Panc1 (cell line): ENCODE measurements around the gene PABPN1. TPM values are rescaled to one million over a fixed set of nuclear protein-coding genes. Genes with fewer than 3 reads are reported as not detected.

ENCODE experiments used
- ATAC-seq: fragments of 200-7000 bp; cut with Tn5 transposase; 2 replicates; pipeline ENCODE4 v1.9.1; 2020; ENCODE audit warnings: mild to moderate bottlenecking, moderate library complexity
- BruUV-seq: library from RNA; stranded (reverse); fragments of 400-500 nt; replicated peaks from 2 replicates; lab custom pipeline; 2021; lab: Mats Ljungman, UMichigan
- CTCF ChIA-PET: fragments of 300-600 bp; sonication (Branson Sonifier 250); formaldehyde crosslinking; loops from one replicate; lab custom pipeline; 2022; ENCODE audit warnings: antibody characterized with exemption; lab: Charles Lee
- POLR2A ChIA-PET: fragments of 300-600 bp; sonication (Branson Sonifier 250); formaldehyde crosslinking; loops from one replicate; lab custom pipeline; 2022; ENCODE audit warnings: antibody characterized with exemption; lab: Charles Lee
- DNase-seq: peaks from one replicate; pipeline ENCODE4 v3.0.0-alpha.2; 2010; ENCODE audit warnings: low read depth, low spot score
- H3K27ac ChIP-seq: 2 replicates; pipeline ENCODE4 v1.5.1; 2011; ENCODE audit warnings: mild to moderate bottlenecking, low read length, inconsistent platforms
- H3K27me3 ChIP-seq: fragments of 200-500 bp; sonication (Bioruptor generic); 2 replicates; pipeline ENCODE4 v1.6.0; 2014; ENCODE audit warnings: low read length, inconsistent platforms; ENCODE audit not compliant: control insufficient read depth, insufficient read depth
- H3K36me3 ChIP-seq: fragments of 200-500 bp; sonication (Bioruptor generic); 2 replicates; pipeline ENCODE4 v1.5.1; 2014; ENCODE audit warnings: inconsistent platforms, mild to moderate bottlenecking, low read length, moderate library complexity; ENCODE audit not compliant: control insufficient read depth, insufficient read depth
- H3K4me1 ChIP-seq: 2 replicates; pipeline ENCODE4 v1.5.1; 2011; ENCODE audit warnings: inconsistent platforms, mild to moderate bottlenecking, low read length, moderate library complexity; ENCODE audit not compliant: control insufficient read depth, insufficient read depth
- H3K4me3 ChIP-seq, 2 experiments: 2 replicates each; pipeline ENCODE4 v1.5.1; 2011 to 2012; ENCODE audit warnings: low read depth in 2 of 2, low read length in 2 of 2, mild to moderate bottlenecking in 2 of 2, inconsistent platforms in 1 of 2, moderate library complexity in 1 of 2
- H3K9me3 ChIP-seq: fragments of 200-500 bp; sonication (Bioruptor generic); 2 replicates; pipeline ENCODE4 v1.5.1; 2014; ENCODE audit warnings: low read depth, mild to moderate bottlenecking, inconsistent platforms, low read length, moderate library complexity; ENCODE audit not compliant: control insufficient read depth, insufficient read depth
- CTCF ChIP-seq: fragments of 450-650 bp; IDR thresholded peaks from 2 replicates; pipeline ENCODE4 v1.5.1; 2017; ENCODE audit warnings: mild to moderate bottlenecking
- POLR2AphosphoS5 ChIP-seq: IDR thresholded peaks from 2 replicates; pipeline ENCODE4 v1.6.1; 2012; ENCODE audit warnings: mild to moderate bottlenecking, low read depth, low read length, moderate library complexity
- REST ChIP-seq, 2 experiments: IDR thresholded peaks; 2 replicates each; pipeline ENCODE4 v1.6.1; 2011 to 2012; ENCODE audit warnings: low read depth in 2 of 2, control low read depth in 1 of 2, low read length in 1 of 2, mild to moderate bottlenecking in 1 of 2, moderate library complexity in 1 of 2; ENCODE audit not compliant: insufficient read depth in 1 of 2
- SIN3A ChIP-seq: IDR thresholded peaks from 2 replicates; pipeline ENCODE4 v1.6.1; 2012; ENCODE audit warnings: low read depth, mild to moderate bottlenecking, low read length, moderate library complexity, borderline replicate concordance; ENCODE audit not compliant: insufficient read depth
- TCF7L2 ChIP-seq: IDR thresholded peaks from 2 replicates; pipeline ENCODE4 v1.6.1; 2011; ENCODE audit warnings: mild to moderate bottlenecking, low read depth, low read length, inconsistent platforms
- in situ Hi-C: cut with HindIII; loops from 2 replicates; pipeline ENCODE4 v1.10.0; 2016; ENCODE audit warnings: low sequenced_read_pairs, low pct_unique_long_range_greater_than_20kb
- intact Hi-C: fragments of 100-400 bp; cut with micrococcal nuclease; formaldehyde crosslinking; loops from one replicate; pipeline ENCODE4 v1.10.0; 2022; ENCODE audit not compliant: unreplicated experiment
- total RNA-seq: library from RNA; stranded (reverse); gene quantifications from one replicate; pipeline ENCODE4 v1.2.1, GENCODE V29; 2021; ENCODE audit not compliant: unreplicated experiment

The PABPN1 gene
- total RNA-seq, 1 experiment from 2014 or later: 159 TPM

- BruUV-seq: no TSS peak
- ChIA-PET CTCF (no interaction called here), POLR2A (no interaction called here)
- Histone ChIP-seq H3K9me3 (no peaks in the 10 kb centered on the region), H3K36me3 (no peaks in the 10 kb centered on the region), H3K27ac (no peak overlapping the region), H3K4me3 (no peak overlapping the region), H3K27me3 (no peaks in the 10 kb centered on the region; the same call in 1 of the 2 replicates), H3K4me1 (no peaks in the 10 kb centered on the region)
- in situ Hi-C loops (no loop called here), intact Hi-C loops (no loop called here)
- no peak for ATAC-seq
- DNase-seq: no peak
- TF ChIP-seq REST (IDR thresholded peaks at IDR 0.05; ENCODE audit: insufficient read depth in 1 of 2, low read depth in 2 of 2, low read length in 1 of 2) (no peak), POLR2AphosphoS5 (no peak), TCF7L2 (no peak), CTCF (no peak), SIN3A (no peak)
Observed at GRCh38 chr14:23346693-23347405, 25.6 kb downstream of the PABPN1 start.

DNA sequence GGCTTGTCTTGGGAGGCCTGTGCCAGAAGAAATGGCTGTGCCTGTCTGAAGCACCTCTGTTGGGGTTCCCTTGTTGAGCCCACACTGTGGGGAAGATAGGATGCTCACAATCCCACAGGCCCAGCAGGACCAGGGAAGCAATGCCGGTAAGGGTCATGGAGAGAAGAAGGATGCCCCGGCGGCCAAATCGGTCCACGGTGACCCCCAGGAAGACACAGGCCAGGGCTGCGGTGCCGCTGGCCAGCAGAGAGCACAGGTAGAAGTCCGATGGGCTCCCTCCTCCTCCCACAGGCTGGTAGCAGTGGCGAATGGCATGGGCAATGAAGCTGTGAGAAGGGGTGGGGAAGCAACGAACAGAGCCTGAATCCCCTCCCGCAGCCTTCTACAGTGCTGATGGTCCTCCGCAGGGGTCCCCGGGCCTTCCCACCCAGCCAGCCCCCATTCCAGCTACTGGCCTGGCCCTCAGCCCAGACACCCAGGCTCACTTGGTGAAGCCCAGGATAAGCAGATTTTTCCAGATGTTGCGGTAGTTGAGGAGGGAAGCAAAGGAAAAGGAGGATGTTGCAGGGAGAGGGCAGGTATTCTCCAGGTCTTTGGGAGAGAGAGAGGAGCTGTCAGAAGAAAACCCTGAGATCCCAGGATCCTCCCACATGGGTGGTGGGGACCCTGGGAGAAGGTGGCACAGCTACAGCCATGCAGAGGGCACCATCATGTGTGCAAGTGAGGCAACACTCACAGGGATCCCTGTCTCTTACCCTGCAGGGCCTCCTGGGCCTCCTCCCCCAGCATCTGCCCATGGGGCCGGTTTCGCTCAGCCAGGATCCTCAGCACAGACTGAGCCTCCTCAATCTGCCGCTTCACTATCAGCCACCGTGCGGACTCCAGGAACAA is 26.4 kb downstream of the PABPN1 start:
- ChIA-PET POLR2A (no interaction called here), CTCF (no interaction called here)
- H3K27ac ChIP-seq: no peak overlapping the region
- in situ Hi-C loops (no loop called here), intact Hi-C loops (no loop called here)
- ATAC-seq (no peak), DNase-seq (no peak)
- H3K27me3 ChIP-seq: no peaks in the 10 kb centered on the region; the same call in 1 of the 2 replicates
- TF ChIP-seq POLR2AphosphoS5 (no peak), REST (IDR thresholded peaks at IDR 0.05; ENCODE audit: insufficient read depth in 1 of 2, low read depth in 2 of 2, low read length in 1 of 2) (no peak), TCF7L2 (no peak), CTCF (no peak), SIN3A (no peak)
- no peaks in the 10 kb centered on the region for H3K9me3 ChIP-seq
- no peaks in the 10 kb centered on the region for H3K36me3 ChIP-seq
- H3K4me3 ChIP-seq: no peak overlapping the region
- no peaks in the 10 kb centered on the region for H3K4me1 ChIP-seq
- no TSS peak for BruUV-seq
